AG09309 (cell line): ENCODE data around the gene COL6A1.

Experiments used
- DNase-seq: peaks from one replicate; pipeline ENCODE4 v3.0.0-alpha.2; 2010; ENCODE audit warnings: low read depth
- H3K4me3 ChIP-seq: 2 replicates; pipeline ENCODE4 v1.5.1; 2011; ENCODE audit warnings: mild to moderate bottlenecking, low read depth, low read length, moderate library complexity; ENCODE audit not compliant: control insufficient read depth
- CTCF ChIP-seq: IDR thresholded peaks from 2 replicates; pipeline ENCODE4 v1.5.1; 2011; ENCODE audit warnings: mild to moderate bottlenecking, low read depth, low read length, inconsistent platforms; ENCODE audit not compliant: insufficient read depth, control insufficient read depth; ENCODE audit errors: missing control alignments

COL6A1 gene

GRCh38 chr21:45982758-45983648 lies 1.4 kb downstream of the COL6A1 start:
- TF ChIP-seq CTCF = peak; percentile 3
- peak overlapping the region; percentile 97 for H3K4me3 ChIP-seq
- no peak for DNase-seq

- no peak for TF ChIP-seq CTCF
- no peak for DNase-seq
- H3K4me3 ChIP-seq = peak overlapping the region; percentile 97
Measured at GRCh38 chr21:45983649-45983965, 2.0 kb downstream of the COL6A1 start.

- peak overlapping the region; percentile 97 for H3K4me3 ChIP-seq
Measured at GRCh38 chr21:45983981-45984551, 2.5 kb downstream of the COL6A1 start.

GRCh38 chr21:45984584-45985095 lies 3.1 kb downstream of the COL6A1 start:
- H3K4me3 ChIP-seq = peak overlapping the region; percentile 97
- no peak for DNase-seq
- no peak for TF ChIP-seq CTCF

More at GRCh38 chr21:45983981-45984551, 2.5 kb downstream of the COL6A1 start:
- TF ChIP-seq CTCF = no peak
- no peak for DNase-seq

GRCh38 chr21:45985471-45986315 lies 4.1 kb downstream of the COL6A1 start:
- DNase-seq = no peak
- H3K4me3 ChIP-seq = peak overlapping the region; percentile 48
- TF ChIP-seq CTCF = no peak

GRCh38 chr21:45986316-45987051 lies 4.9 kb downstream of the COL6A1 start:
- DNase-seq = no peak
- TF ChIP-seq CTCF = peak; percentile 11
- peak overlapping the region; percentile 48 for H3K4me3 ChIP-seq
